ENCODE data around the gene FLYWCH1. TPM values are rescaled to one million over a fixed set of nuclear protein-coding genes. Genes with fewer than 3 reads are reported as not detected.

The FLYWCH1 gene
- total and polyA plus RNA-seq, 2 donors (not counting 1 experiment from before 2014, with no cell fraction given) = 78.3 to 120 TPM

GRCh38 chr16:2905241-2905987 lies 6.3 kb upstream of the FLYWCH1 start:
- H3K4me1 ChIP-seq (ENCODE audit: control insufficient read depth in 2 of 2, insufficient read depth in 2 of 2, low read length in 2 of 2) = peaks cover 10 to 28% of the 10 kb centered on the region in 2 donors
- POLR2A ChIA-PET = interaction anchor here (0.5 to 1.6 kb wide), 3 partner anchors 22 to 1485 kb away, joined by 4 to 8 read pairs (median 5); partner anchors contain the start of genes FLYWCH2 and UQCC4

More at GRCh38 chr16:2905241-2905987, 6.3 kb upstream of the FLYWCH1 start:
- CTCF ChIA-PET = interaction anchor here (0.9 to 3.6 kb wide), 6 partner anchors 8 to 37 kb away, joined by 3 to 23 read pairs (median 14); partner anchors contain the start of gene FLYWCH2
- TF ChIP-seq EZH2 (IDR thresholded peaks at IDR 0.05; ENCODE audit: borderline replicate concordance, insufficient read depth, low read depth, low read length, poor library complexity, severe bottlenecking) = no peak
- no peak for TF ChIP-seq CTCF (IDR thresholded peaks at IDR 0.05)
- DNase-seq (peak; percentile 95), ATAC-seq (ENCODE audit: low read depth) (peak; percentile 75)
- Histone ChIP-seq H3K4me3 (ENCODE audit: control extremely low read depth in 1 of 5, extremely low read depth in 1 of 5, insufficient read depth in 1 of 5, low read depth in 2 of 5, low read length in 4 of 5) (peak overlapping the region; percentile 1 to 85 (median 74)), H3K79me2 (ENCODE audit: control insufficient read depth, insufficient read depth, low read length) (no peaks in the 10 kb centered on the region), H3K36me3 (replicated peaks in 1 of 2; ENCODE audit: control extremely low read depth in 1 of 2, control insufficient read depth in 1 of 2, extremely low read depth in 1 of 2, insufficient read depth in 2 of 2, low read length in 1 of 2) (no peaks in the 10 kb centered on the region), H3K27me3 (replicated peaks in 1 of 4; ENCODE audit: control extremely low read depth in 1 of 4, control insufficient read depth in 3 of 4, insufficient read depth in 4 of 4, low read length in 3 of 4) (no peaks in the 10 kb centered on the region), H4K20me1 (ENCODE audit: control insufficient read depth, insufficient read depth, low read length, poor library complexity, severe bottlenecking) (no peaks in the 10 kb centered on the region), H3K27ac (ENCODE audit: low read length in 2 of 2) (peak overlapping the region in 1 of 2 donors; percentile 22), H2AFZ (ENCODE audit: insufficient read depth, low read depth, low read length, poor library complexity, severe bottlenecking) (peak overlapping the region; percentile 91), H3K9me3 (ENCODE audit: control extremely low read depth in 1 of 3, control insufficient read depth in 2 of 3, insufficient read depth in 1 of 3, low read length in 2 of 3) (peaks cover 0 to 4% (median 0%) of the 10 kb centered on the region in 3 donors), H3K9ac (ENCODE audit: low read length) (peak overlapping the region; percentile 76), H3K4me2 (replicated peaks; ENCODE audit: low read depth, low read length, poor library complexity, severe bottlenecking) (peak overlapping the region; percentile 98)
- H3K4me1 Mint-ChIP-seq = peaks cover 32% of the 10 kb centered on the region
- H3K4me3 Mint-ChIP-seq = peak overlapping the region; percentile 93
- H3K9me3 Mint-ChIP-seq (ENCODE audit: insufficient read depth) = no peaks in the 10 kb centered on the region
- WGBS (ENCODE audit: insufficient coverage) = 0% methylated on average over 39 of the region's 51 CpGs
- intact Hi-C loops (cut with micrococcal nuclease) = loop anchor here (1.0 to 10.0 kb wide), 6 partner anchors 8 to 751 kb away; partner anchors contain the start of genes KREMEN2, THOC6 and TRAF7
- H3K27ac Mint-ChIP-seq = peak overlapping the region; percentile 86
- H3K27me3 Mint-ChIP-seq = no peaks in the 10 kb centered on the region

All from B cell (primary cell).